ENCODE measurements around the gene SULF2. TPM values are rescaled to one million over a fixed set of nuclear protein-coding genes. Genes with fewer than 3 reads are reported as not detected.

Gene SULF2
- total and polyA plus RNA-seq, 2 of the 13 experiments (the other 11 are each of a cell fraction or from before 2014, with no cell fraction given): 7.2 to 50.9 TPM

GRCh38 chr20:47776639-47777038 lies 8.6 kb downstream of the SULF2 start:
- POLR2A ChIA-PET: no interaction called here
- H3K79me2 ChIP-seq (ENCODE audit: insufficient read depth, low read length): no peaks in the 10 kb centered on the region

More at GRCh38 chr20:47776639-47777038, 8.6 kb downstream of the SULF2 start:
- in situ Hi-C loops (cut with HindIII; ENCODE audit: extremely low pct_ligation_motif_present, low pct_unique_long_range_greater_than_20kb) (no loop called here), intact Hi-C loops (cut with micrococcal nuclease; ENCODE audit: unreplicated experiment) (no loop called here)
- Histone ChIP-seq H3K4me3 (replicated peaks in 1 of 3; ENCODE audit: insufficient read depth in 1 of 3, low read depth in 2 of 3, low read length in 3 of 3) (no peak overlapping the region), H3K27ac (ENCODE audit: extremely low read length, insufficient read depth, low read length) (no peak overlapping the region), H3K36me3 (replicated peaks in 1 of 2; ENCODE audit: control insufficient read depth in 1 of 2, insufficient read depth in 2 of 2, low read length in 2 of 2) (no peaks in the 10 kb centered on the region), H3K9me3 (ENCODE audit: low read length) (no peaks in the 10 kb centered on the region), H3K4me2 (ENCODE audit: low read depth, low read length) (no peak overlapping the region), H2AFZ (ENCODE audit: low read length) (no peak overlapping the region), H3K27me3 (ENCODE audit: control insufficient read depth in 1 of 2, insufficient read depth in 2 of 2, low read length in 2 of 2) (no peaks in the 10 kb centered on the region), H3K9ac (ENCODE audit: insufficient read depth, low read depth, low read length) (no peak overlapping the region), H3K4me1 (ENCODE audit: insufficient read depth, low read length) (peaks cover 13% of the 10 kb centered on the region), H4K20me1 (ENCODE audit: insufficient read depth, low read length) (no peaks in the 10 kb centered on the region)
- FAIRE-seq: no peak
- 60% methylated on average over 4 of the region's 4 CpGs for WGBS (ENCODE audit: low lambda C conversion rate)
- ATAC-seq: 0 out of 3 replicates have a peak, but pooled peaks have one; percentile 10
- no peak for TF ChIP-seq CHCHD3 (CRISPR knock-in tag; IDR thresholded peaks at IDR 0.05)
- TF ChIP-seq ZNF605 (CRISPR knock-in tag; IDR thresholded peaks at IDR 0.05): no peak
- TF ChIP-seq ZNF780A (CRISPR knock-in tag; IDR thresholded peaks at IDR 0.05): no peak
- TF ChIP-seq NONO (IDR thresholded peaks at IDR 0.05): no peak
- TF ChIP-seq NONO (CRISPR knock-in tag; conservative IDR thresholded peaks at IDR 0.05): no peak
- TF ChIP-seq NFYB (CRISPR knock-in tag; IDR thresholded peaks at IDR 0.05): no peak
- TF ChIP-seq ZNF75D (CRISPR knock-in tag; IDR thresholded peaks at IDR 0.05; ENCODE audit: borderline replicate concordance): 0 out of 2 replicates have a peak, but pooled peaks have one; percentile 38
- TF ChIP-seq CEBPB (IDR thresholded peaks at IDR 0.05; ENCODE audit: borderline replicate concordance, low read depth, low read length): no peak
- no peak for TF ChIP-seq MBD4 (IDR thresholded peaks at IDR 0.05; ENCODE audit: borderline replicate concordance, low read length)
- TF ChIP-seq, protein P1, sequence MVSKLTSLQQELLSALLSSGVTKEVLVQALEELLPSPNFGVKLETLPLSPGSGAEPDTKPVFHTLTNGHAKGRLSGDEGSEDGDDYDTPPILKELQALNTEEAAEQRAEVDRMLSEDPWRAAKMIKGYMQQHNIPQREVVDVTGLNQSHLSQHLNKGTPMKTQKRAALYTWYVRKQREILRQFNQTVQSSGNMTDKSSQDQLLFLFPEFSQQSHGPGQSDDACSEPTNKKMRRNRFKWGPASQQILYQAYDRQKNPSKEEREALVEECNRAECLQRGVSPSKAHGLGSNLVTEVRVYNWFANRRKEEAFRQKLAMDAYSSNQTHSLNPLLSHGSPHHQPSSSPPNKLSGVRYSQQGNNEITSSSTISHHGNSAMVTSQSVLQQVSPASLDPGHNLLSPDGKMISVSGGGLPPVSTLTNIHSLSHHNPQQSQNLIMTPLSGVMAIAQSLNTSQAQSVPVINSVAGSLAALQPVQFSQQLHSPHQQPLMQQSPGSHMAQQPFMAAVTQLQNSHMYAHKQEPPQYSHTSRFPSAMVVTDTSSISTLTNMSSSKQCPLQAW (CRISPR knock-in tag; IDR thresholded peaks at IDR 0.05): no peak
- TF ChIP-seq, protein P2, sequence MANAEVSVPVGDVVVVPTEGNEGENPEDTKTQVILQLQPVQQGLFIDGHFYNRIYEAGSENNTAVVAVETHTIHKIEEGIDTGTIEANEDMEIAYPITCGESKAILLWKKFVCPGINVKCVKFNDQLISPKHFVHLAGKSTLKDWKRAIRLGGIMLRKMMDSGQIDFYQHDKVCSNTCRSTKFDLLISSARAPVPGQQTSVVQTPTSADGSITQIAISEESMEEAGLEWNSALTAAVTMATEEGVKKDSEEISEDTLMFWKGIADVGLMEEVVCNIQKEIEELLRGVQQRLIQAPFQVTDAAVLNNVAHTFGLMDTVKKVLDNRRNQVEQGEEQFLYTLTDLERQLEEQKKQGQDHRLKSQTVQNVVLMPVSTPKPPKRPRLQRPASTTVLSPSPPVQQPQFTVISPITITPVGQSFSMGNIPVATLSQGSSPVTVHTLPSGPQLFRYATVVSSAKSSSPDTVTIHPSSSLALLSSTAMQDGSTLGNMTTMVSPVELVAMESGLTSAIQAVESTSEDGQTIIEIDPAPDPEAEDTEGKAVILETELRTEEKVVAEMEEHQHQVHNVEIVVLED (CRISPR knock-in tag; IDR thresholded peaks at IDR 0.05; ENCODE audit: borderline replicate concordance): no peak
- TF ChIP-seq ZNF138 (CRISPR knock-in tag; IDR thresholded peaks at IDR 0.05; ENCODE audit: low read depth): no peak
- 0 out of 2 replicates have a peak, but pooled peaks have one; percentile 30 for TF ChIP-seq ZNF704 (CRISPR knock-in tag; IDR thresholded peaks at IDR 0.05; ENCODE audit: borderline replicate concordance)
- no peak for TF ChIP-seq TFDP2 (CRISPR knock-in tag; IDR thresholded peaks at IDR 0.05)
- no peak for TF ChIP-seq ZMAT5 (CRISPR knock-in tag; IDR thresholded peaks at IDR 0.05; ENCODE audit: borderline replicate concordance, low read depth)
- no TSS peak for BruUV-seq (replicated peaks)
- no peak for DNase-seq (ENCODE audit: low spot score)
- CTCF ChIA-PET (ENCODE audit: low intra/inter-chr PET ratio, low total read pairs): no interaction called here

All from HepG2 (cell line).